SK-N-SH treated with all-trans-retinoic acid at 6 μM for 48 hours (cell line): Measurements from ENCODE around the gene ENTPD1.

Source experiments
- ATAC-seq: fragments of 200-7000 bp; cut with Tn5 transposase; 3 replicates; pipeline ENCODE4 v1.9.1; 2020; ENCODE audit warnings: mild to moderate bottlenecking, moderate library complexity
- ARNTL ChIP-seq: fragments of 450-650 bp; formaldehyde crosslinking; IDR thresholded peaks from 2 replicates; pipeline ENCODE4 v1.5.0; 2020; ENCODE audit warnings: low read depth, mild to moderate bottlenecking, moderate library complexity, borderline replicate concordance
- BACH2 ChIP-seq: fragments of 250-450 bp; sonication (Bioruptor Pico); IDR thresholded peaks from 2 replicates; pipeline ENCODE4 v1.9.0; 2021; ENCODE audit warnings: mild to moderate bottlenecking, borderline replicate concordance
- CSDC2 ChIP-seq: fragments of 250-450 bp; sonication (Bioruptor Pico); IDR thresholded peaks from 2 replicates; pipeline ENCODE4 v1.5.0; 2020; ENCODE audit warnings: mild to moderate bottlenecking, moderate library complexity
- ESRRG ChIP-seq: fragments of 250-450 bp; sonication (Bioruptor Pico); IDR thresholded peaks from 2 replicates; pipeline ENCODE4 v1.6.1; 2021; ENCODE audit warnings: mild to moderate bottlenecking
- GLIS3 ChIP-seq: fragments of 250-450 bp; sonication (Bioruptor Pico); IDR thresholded peaks from 2 replicates; pipeline ENCODE4 v1.5.0; 2020; ENCODE audit warnings: mild to moderate bottlenecking, moderate library complexity
- OSR1 ChIP-seq: fragments of 250-450 bp; sonication (Bioruptor Pico); IDR thresholded peaks from 2 replicates; pipeline ENCODE4 v1.8.0; 2022; ENCODE audit warnings: moderate library complexity, mild to moderate bottlenecking, inconsistent platforms
- SNAI2 ChIP-seq: fragments of 250-450 bp; sonication (Bioruptor Pico); IDR thresholded peaks from 2 replicates; pipeline ENCODE4 v1.5.0; 2020; ENCODE audit warnings: mild to moderate bottlenecking, moderate library complexity
- TCF4 ChIP-seq: fragments of 250-450 bp; sonication (Bioruptor Pico); IDR thresholded peaks from 2 replicates; pipeline ENCODE4 v1.8.0; 2021; ENCODE audit warnings: mild to moderate bottlenecking, moderate library complexity, borderline replicate concordance
- TOX ChIP-seq: fragments of 250-450 bp; sonication (Bioruptor Pico); IDR thresholded peaks from 2 replicates; pipeline ENCODE4 v1.8.0; 2021; ENCODE audit warnings: mild to moderate bottlenecking, moderate library complexity, borderline replicate concordance
- TSHZ2 ChIP-seq: fragments of 250-450 bp; sonication (Bioruptor Pico); IDR thresholded peaks from 2 replicates; pipeline ENCODE4 v1.5.0; 2020; ENCODE audit warnings: mild to moderate bottlenecking, moderate library complexity
- ZC3H10 ChIP-seq: fragments of 250-450 bp; sonication (Bioruptor Pico); IDR thresholded peaks from 2 replicates; pipeline ENCODE4 v1.5.1; 2021; ENCODE audit warnings: mild to moderate bottlenecking, moderate library complexity
- ZFP30 ChIP-seq: fragments of 450-650 bp; formaldehyde crosslinking; IDR thresholded peaks from 2 replicates; pipeline ENCODE4 v1.5.0; 2022; ENCODE audit warnings: mild to moderate bottlenecking, moderate library complexity
- ZNF565 ChIP-seq: fragments of 450-650 bp; formaldehyde crosslinking; conservative IDR thresholded peaks from 2 replicates; pipeline ENCODE4 v1.5.0; 2020; ENCODE audit warnings: low read depth, mild to moderate bottlenecking, moderate library complexity
- ZNF70 ChIP-seq: fragments of 450-650 bp; formaldehyde crosslinking; IDR thresholded peaks from 2 replicates; pipeline ENCODE4 v1.5.0; 2020; ENCODE audit warnings: mild to moderate bottlenecking, moderate library complexity
- ZNF8 ChIP-seq: fragments of 450-650 bp; formaldehyde crosslinking; IDR thresholded peaks from 2 replicates; pipeline ENCODE4 v1.5.0; 2020; ENCODE audit warnings: mild to moderate bottlenecking, moderate library complexity
- TF ChIP-seq, protein P1 (sequence below): fragments of 250-450 bp; sonication (Bioruptor Pico); IDR thresholded peaks from 2 replicates; pipeline ENCODE4 v1.5.1; 2020; ENCODE audit warnings: low read depth, mild to moderate bottlenecking, moderate library complexity
- TF ChIP-seq, protein P2 (sequence below): fragments of 250-450 bp; sonication (Bioruptor Pico); IDR thresholded peaks from 2 replicates; pipeline ENCODE4 v1.5.1; 2021; ENCODE audit warnings: mild to moderate bottlenecking, moderate library complexity
- TF ChIP-seq, protein P3 (sequence below): fragments of 250-450 bp; sonication (Bioruptor Pico); IDR thresholded peaks from 2 replicates; pipeline ENCODE4 v1.8.0; 2020; ENCODE audit warnings: mild to moderate bottlenecking, moderate library complexity, borderline replicate concordance
- TF ChIP-seq, protein P4 (sequence below): fragments of 250-450 bp; sonication (Bioruptor Pico); IDR thresholded peaks from 2 replicates; pipeline ENCODE4 v1.8.0; 2021; ENCODE audit warnings: low read depth, mild to moderate bottlenecking, moderate library complexity, borderline replicate concordance

ENTPD1 gene

GRCh38 chr10:95860166-95860940 lies 104.4 kb downstream of the ENTPD1 start:
- TF ChIP-seq ZNF70 (CRISPR knock-in tag), result no peak
- TF ChIP-seq, protein P1, sequence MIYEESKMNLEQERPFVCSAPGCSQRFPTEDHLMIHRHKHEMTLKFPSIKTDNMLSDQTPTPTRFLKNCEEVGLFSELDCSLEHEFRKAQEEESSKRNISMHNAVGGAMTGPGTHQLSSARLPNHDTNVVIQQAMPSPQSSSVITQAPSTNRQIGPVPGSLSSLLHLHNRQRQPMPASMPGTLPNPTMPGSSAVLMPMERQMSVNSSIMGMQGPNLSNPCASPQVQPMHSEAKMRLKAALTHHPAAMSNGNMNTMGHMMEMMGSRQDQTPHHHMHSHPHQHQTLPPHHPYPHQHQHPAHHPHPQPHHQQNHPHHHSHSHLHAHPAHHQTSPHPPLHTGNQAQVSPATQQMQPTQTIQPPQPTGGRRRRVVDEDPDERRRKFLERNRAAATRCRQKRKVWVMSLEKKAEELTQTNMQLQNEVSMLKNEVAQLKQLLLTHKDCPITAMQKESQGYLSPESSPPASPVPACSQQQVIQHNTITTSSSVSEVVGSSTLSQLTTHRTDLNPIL, result no peak
- TF ChIP-seq, protein P2, sequence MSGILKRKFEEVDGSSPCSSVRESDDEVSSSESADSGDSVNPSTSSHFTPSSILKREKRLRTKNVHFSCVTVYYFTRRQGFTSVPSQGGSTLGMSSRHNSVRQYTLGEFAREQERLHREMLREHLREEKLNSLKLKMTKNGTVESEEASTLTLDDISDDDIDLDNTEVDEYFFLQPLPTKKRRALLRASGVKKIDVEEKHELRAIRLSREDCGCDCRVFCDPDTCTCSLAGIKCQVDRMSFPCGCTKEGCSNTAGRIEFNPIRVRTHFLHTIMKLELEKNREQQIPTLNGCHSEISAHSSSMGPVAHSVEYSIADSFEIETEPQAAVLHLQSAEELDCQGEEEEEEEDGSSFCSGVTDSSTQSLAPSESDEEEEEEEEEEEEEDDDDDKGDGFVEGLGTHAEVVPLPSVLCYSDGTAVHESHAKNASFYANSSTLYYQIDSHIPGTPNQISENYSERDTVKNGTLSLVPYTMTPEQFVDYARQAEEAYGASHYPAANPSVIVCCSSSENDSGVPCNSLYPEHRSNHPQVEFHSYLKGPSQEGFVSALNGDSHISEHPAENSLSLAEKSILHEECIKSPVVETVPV (CRISPR knock-in tag), result no peak
- TF ChIP-seq, protein P3, sequence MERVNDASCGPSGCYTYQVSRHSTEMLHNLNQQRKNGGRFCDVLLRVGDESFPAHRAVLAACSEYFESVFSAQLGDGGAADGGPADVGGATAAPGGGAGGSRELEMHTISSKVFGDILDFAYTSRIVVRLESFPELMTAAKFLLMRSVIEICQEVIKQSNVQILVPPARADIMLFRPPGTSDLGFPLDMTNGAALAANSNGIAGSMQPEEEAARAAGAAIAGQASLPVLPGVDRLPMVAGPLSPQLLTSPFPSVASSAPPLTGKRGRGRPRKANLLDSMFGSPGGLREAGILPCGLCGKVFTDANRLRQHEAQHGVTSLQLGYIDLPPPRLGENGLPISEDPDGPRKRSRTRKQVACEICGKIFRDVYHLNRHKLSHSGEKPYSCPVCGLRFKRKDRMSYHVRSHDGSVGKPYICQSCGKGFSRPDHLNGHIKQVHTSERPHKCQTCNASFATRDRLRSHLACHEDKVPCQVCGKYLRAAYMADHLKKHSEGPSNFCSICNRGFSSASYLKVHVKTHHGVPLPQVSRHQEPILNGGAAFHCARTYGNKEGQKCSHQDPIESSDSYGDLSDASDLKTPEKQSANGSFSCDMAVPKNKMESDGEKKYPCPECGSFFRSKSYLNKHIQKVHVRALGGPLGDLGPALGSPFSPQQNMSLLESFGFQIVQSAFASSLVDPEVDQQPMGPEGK, result no peak
- no peak for TF ChIP-seq ESRRG (CRISPR knock-in tag)
- no peak for TF ChIP-seq CSDC2 (CRISPR knock-in tag)
- TF ChIP-seq TSHZ2 (CRISPR knock-in tag), result no peak
- no peak for TF ChIP-seq TCF4 (CRISPR knock-in tag)
- TF ChIP-seq OSR1 (CRISPR knock-in tag), result no peak
- TF ChIP-seq ZC3H10, result no peak
- no peak for TF ChIP-seq ZNF8 (CRISPR knock-in tag)
- TF ChIP-seq TOX, result no peak
- TF ChIP-seq ZFP30, result no peak
- TF ChIP-seq, all 23 proteins: peak for 0
- no peak; the same call in 2 of the 3 replicates for ATAC-seq

DNA sequence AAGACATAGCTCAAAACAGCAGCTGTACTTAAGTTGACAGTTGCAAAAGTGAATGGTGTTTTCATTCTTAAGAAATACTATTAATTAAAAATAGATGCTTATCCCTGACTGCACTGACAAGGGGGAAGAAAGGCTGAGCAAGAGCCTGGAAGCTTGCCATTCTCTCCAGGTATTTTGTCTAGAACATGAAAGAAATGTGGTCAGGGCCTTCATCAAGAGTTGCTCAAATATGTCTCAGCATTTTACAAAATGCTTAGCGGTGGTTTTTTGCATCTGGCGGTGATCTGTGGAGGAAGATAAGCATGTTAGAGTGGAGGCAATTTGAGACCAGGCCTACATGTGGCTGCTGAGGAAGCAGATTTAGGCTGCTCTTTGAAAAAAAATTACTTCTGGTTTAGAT lies 105.4 kb downstream of the ENTPD1 start:
- TF ChIP-seq SNAI2 (CRISPR knock-in tag) (no peak), ZNF565 (CRISPR knock-in tag) (no peak), CSDC2 (CRISPR knock-in tag) (no peak), ARNTL (no peak), ZNF70 (CRISPR knock-in tag) (no peak), BACH2 (no peak), GLIS3 (CRISPR knock-in tag) (no peak), ZNF8 (CRISPR knock-in tag) (no peak)
- TF ChIP-seq, protein P1, result no peak
- TF ChIP-seq, protein P4, sequence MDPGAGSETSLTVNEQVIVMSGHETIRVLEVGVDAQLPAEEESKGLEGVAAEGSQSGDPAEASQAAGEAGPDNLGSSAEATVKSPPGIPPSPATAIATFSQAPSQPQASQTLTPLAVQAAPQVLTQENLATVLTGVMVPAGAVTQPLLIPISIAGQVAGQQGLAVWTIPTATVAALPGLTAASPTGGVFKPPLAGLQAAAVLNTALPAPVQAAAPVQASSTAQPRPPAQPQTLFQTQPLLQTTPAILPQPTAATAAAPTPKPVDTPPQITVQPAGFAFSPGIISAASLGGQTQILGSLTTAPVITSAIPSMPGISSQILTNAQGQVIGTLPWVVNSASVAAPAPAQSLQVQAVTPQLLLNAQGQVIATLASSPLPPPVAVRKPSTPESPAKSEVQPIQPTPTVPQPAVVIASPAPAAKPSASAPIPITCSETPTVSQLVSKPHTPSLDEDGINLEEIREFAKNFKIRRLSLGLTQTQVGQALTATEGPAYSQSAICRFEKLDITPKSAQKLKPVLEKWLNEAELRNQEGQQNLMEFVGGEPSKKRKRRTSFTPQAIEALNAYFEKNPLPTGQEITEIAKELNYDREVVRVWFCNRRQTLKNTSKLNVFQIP (CRISPR knock-in tag), result no peak
- TF ChIP-seq, protein P2 (CRISPR knock-in tag), result no peak
- no peak for ATAC-seq
